Astrocyte of the spinal cord (primary cell): ENCODE data around the gene NR3C1.

Experiments
- DNase-seq: peaks from one replicate; pipeline ENCODE4 v3.0.0; 2011; ENCODE audit warnings: low read depth, low spot score
- H3K4me3 ChIP-seq: 2 replicates; pipeline ENCODE4 v1.5.1; 2011; ENCODE audit warnings: low read depth, mild to moderate bottlenecking, low read length, moderate library complexity
- CTCF ChIP-seq: IDR thresholded peaks from 2 replicates; pipeline ENCODE4 v1.5.1; 2012; ENCODE audit warnings: low read depth, mild to moderate bottlenecking, low read length, inconsistent platforms
- in situ Hi-C: cut with HindIII; loops from 2 replicates; pipeline ENCODE4 v1.10.0; 2017; ENCODE audit warnings: low sequenced_read_pairs

NR3C1 gene

GRCh38 chr5:143443330-143443729 lies 39.8 kb upstream of the NR3C1 start:
- DNase-seq, result no peak
- in situ Hi-C loops, result no loop called here
- no peak for TF ChIP-seq CTCF
- no peak overlapping the region for H3K4me3 ChIP-seq

GRCh38 chr5:143442385-143442784 lies 38.9 kb upstream of the NR3C1 start:
- no peak overlapping the region for H3K4me3 ChIP-seq
- no peak for DNase-seq
- in situ Hi-C loops, result no loop called here
- TF ChIP-seq CTCF, result no peak

- in situ Hi-C loops, result no loop called here
- DNase-seq, result no peak
- no peak overlapping the region for H3K4me3 ChIP-seq
- no peak for TF ChIP-seq CTCF
Observed at GRCh38 chr5:143440448-143441115, 37.1 kb upstream of the NR3C1 start.

- no peak overlapping the region for H3K4me3 ChIP-seq
- no peak for DNase-seq
- TF ChIP-seq CTCF, result no peak
- in situ Hi-C loops, result no loop called here
Observed at GRCh38 chr5:143437666-143438273, 34.3 kb upstream of the NR3C1 start.

- no peak for DNase-seq
- in situ Hi-C loops, result no loop called here
- no peak overlapping the region for H3K4me3 ChIP-seq
- no peak for TF ChIP-seq CTCF
Observed at GRCh38 chr5:143436871-143437270, 33.4 kb upstream of the NR3C1 start.

- no peak for DNase-seq
- no peak overlapping the region for H3K4me3 ChIP-seq
- in situ Hi-C loops, result no loop called here
- no peak for TF ChIP-seq CTCF
Observed at GRCh38 chr5:143435210-143435657, 31.7 kb upstream of the NR3C1 start.
